GM18870 (cell line): ENCODE data around the gene TRPM5.
"Not testable (repeated sequence)": the region's sequence is repeated elsewhere in the genome, so short reads cannot be mapped to it uniquely, and the experiment has no call there.

ENCODE experiments used
- ATAC-seq: cut with Tn5 transposase; IDR thresholded peaks from one replicate; pipeline ENCODE4 v1.9.1; 2021; ENCODE audit warnings: moderate library complexity; ENCODE audit not compliant: unreplicated experiment

The TRPM5 gene

DNA sequence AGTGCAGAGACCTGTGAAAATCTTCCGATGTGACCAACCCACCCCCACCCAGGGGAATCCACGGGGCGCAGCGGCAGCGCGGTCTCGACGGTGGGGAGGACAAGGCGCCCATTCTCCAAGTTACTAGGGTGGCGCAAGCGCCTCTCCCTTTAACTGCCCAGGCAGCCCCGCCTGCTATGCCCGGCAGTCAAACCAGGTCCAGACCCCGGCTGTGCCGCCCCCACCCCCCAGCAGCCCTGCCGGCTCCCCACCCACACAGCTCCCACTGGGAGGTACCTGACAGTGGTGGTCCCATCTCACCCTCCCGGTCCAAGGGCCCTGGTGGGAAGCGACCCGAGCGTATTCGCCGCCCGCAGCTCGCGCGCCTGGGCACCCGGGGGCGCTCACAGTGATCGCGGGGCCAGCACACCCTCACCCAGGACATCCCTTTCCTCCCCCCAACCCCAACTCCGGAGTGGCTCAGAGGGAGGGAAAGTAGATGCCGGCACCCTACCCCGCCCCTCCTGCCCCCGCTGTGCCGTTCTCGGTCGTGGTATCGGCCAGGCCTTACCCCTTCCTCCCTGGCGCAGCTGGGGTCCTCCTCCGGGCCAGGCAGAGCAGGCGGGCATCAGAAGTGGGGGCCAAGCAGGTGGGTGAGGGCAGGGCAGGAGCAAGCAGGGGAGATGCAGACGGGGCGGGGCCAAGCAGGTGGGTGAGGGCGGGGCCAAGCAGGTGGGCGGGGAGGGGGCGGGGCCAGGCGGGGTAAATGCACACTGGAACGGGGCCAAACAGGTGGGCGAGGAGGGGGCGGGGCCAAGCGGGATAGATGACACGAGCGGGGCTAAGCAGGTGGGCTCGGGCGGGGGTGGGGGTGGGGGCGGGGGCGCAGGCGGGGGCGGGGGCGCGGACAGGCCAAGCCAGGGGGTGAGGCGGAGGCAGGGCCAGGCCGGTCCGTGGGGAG is at the start of gene TRPM5:
Gene TRPM5 (minus strand): TSS at position 634 of the 940 bp plus-strand sequence. CDS start 21,478 bp downstream, outside the sequence.
- no peak for ATAC-seq

GRCh38 chr11:2489083-2489482 is 44.8 kb upstream of the TRPM5 start:
- no peak for ATAC-seq

- no peak for ATAC-seq
Observed at GRCh38 chr11:2488004-2488403, 43.7 kb upstream of the TRPM5 start.

GRCh38 chr11:2484576-2485125 is 40.3 kb upstream of the TRPM5 start:
- ATAC-seq, result no peak

DNA sequence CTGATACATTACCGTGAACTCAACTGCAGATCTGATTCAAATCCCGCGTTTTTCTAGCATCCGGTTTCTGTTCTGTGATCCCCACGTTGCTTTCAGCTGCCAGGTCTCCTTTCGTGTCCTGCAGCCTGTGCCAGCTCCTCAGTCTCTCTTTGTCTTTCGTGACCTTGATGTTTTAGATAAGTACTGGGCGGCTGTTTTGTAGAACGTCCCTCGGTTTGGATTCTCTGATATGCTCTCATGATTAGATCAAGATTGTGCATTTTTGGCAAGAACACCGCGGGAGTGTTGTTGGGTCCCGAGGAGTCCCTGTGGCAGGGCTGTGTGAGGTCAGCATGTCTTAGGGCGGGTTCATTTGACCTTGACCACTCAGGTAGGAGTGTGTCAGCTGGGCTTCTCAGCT is 39.1 kb upstream of the TRPM5 start:
- no peak for ATAC-seq

DNA sequence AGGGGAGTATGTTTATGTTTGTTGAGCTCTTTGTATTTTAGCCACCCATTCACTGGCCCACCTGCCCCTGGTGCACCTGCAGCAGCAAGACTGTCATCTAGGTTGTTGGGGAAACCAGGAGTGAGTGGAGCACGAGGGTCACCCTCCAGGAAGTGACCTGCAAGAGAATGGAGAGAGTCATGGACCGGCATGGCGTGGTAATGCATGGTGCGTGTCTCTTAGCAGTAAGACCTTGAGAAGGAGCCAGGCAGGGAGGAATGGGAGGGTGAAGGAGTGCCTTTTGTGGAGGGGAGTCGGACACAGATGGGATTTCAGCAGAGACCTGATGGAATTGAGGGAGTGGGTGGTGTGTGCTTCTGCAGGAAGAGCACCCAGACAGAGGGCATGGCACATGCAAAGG is 38.4 kb upstream of the TRPM5 start:
- no peak for ATAC-seq

GRCh38 chr11:2482204-2482603 is 37.9 kb upstream of the TRPM5 start:
- ATAC-seq, result no peak

- no peak for ATAC-seq
Observed at GRCh38 chr11:2481253-2481652, 36.9 kb upstream of the TRPM5 start.

DNA sequence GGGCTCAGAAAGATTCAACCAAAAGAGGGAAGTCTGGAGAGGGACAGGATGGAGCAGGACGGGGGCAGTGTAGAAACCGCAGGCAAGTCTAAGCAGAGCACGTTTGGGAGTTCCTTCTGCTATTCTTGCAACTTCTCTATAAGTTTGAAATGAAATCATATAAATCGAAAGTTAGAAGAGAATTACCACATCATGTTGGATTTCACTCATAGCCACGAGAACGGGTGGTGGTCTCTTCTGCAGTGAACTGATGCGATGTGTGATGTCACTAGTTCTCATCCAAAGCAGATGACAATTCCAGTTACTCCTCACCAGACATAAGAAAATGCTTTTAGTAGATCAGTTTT is 36.5 kb upstream of the TRPM5 start:
- no peak for ATAC-seq

GRCh38 chr11:2480067-2480873 is 36.0 kb upstream of the TRPM5 start:
- not testable (repeated sequence) for ATAC-seq

DNA sequence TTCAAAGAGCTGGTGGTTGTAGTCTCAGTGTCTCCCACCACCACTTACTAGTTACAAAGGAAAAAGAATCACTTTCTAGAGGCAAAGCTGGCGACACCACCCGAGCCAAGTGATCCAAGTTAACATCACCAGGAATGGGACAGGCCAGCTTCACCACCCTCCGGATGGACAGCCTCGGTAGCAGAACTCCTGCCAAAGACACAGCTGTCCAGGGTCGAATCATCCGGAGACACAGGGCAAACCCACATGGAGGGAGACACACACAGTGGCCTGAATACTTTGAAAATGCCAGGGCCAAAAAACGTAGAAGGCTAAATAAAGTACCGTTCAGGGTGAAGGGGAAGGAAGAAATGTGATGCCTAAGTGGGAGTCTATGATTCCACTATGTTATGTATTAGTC is 33.6 kb upstream of the TRPM5 start:
- no peak for ATAC-seq

DNA sequence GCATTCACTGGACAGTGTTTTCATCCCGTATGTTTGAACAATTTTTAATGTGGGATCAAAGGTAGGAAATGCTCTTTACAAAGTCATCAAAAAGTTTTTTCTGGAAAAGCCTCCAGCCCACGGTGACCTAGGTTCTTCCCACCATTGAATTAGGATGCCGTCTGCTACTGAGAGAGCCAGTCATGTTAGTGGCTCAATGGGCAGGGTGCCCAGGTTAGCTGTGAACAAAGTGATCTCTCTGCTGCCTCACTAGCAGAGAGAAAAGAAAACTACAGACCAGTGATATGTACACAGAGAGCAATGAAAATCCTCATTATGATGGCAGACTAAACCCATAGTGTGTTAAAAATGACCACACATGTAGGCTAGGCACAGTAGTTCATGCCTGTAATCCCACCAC is 32.9 kb upstream of the TRPM5 start:
- ATAC-seq, result no peak

DNA sequence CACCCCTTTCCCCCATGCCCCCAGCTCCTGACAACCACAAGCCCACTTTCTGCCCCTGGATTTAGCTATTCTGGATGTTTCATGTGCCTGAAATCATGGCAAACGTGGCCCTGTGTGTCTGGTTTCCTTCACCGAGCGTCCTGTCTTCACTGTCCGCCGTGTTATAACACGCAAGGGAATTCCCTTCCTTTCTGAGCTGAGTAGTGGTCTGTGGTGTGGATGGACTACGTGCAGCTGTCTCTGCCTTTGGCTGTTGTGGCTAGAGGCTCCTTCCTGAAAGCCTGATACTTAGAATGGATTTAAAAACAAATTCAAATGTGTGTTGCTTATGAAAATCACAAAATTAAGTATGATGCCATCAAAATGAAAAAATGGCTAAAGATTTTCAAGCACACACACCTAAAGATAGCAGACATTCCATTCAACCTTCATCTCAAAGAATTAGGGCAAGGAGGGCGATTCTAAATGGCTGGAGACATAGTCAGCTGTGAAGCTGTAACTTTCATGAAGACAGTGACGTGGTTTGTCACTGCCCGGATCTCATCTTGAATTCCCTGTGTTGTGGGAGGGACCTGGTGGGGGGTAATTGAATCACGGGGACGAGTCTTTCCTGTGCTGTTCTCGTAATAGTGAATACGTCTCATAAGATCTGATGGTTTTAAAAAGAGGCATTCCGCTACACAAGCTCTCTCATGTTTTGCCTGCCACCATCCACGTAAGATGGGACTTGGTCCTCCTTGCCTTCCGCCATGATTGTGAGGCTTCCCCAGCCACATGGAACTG is 31.0 kb upstream of the TRPM5 start:
- ATAC-seq, result no peak

DNA sequence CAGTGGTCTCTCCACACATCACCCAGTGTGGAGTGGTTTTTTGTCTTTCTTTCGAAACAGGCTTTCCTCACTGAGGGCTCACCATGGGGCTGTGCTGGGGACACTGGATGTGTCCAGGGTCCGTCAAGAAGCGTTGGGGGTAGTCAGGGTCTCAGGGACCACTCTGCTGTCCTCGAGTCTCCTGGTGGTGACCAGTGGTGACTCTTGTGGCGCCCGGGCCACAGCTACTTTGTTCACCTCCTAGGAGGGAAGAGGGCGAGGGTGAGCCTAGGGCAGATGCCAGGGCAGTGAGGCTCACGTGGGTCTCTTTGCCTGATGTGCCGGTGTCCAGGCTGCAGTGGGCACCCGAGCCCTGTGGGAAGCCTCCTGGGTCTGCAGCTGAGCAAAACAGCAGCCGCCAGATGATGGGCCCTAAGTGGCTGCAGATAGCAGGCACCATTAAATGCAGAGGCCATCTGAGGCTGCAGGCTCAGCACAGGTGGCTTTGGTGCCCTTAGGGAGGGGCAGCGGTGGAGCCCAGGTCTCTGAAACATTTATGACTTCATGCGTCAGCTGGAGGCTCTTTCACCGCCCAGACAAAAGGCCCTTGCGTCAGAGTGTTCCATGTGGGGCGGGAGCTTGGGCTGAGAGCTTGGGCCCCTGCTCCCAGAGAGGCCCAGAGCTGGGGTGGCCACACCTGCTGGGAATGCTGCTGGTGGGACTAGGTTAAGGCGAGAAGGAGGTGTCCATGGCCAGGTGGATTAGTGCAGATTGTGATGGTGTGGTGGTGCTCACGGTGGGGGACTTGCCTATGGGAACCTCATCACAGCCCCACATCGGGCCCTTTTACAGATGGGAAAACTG is 30.0 kb upstream of the TRPM5 start:
- no peak for ATAC-seq

DNA sequence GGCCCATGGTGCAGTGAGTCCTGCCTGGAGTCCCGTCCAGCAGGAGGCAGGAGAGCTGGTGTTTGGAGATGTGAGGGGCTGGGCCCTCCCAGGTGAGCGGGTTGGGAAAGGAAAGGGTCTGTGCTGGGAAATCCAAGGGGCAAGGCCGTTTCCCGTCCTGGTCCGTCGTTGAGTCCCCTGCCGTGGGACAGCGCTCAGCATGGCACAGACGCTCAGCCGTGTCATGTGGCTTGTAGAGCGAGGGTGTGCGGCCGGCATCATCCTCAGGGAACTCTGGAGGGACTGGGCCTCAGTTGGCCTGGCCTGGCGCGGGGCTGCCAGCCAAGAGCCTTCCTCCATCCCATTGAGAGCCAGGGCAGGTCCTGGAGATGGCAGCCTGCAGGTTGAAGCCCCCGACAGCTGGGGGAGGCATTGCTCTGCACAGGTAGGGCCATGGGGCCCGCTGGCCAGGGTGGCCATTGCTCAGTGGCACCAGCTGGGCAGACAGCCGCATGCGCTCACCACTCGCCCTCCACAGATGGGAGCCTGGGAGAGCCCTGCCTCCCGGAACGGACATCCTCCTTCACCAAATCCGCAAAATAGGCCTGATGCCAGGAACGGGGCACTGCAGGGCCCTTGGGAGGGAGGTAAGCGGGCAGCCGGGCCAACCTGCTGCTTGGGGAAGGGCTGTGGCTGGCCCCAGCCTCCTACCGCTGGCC is 29.2 kb upstream of the TRPM5 start:
- no peak for ATAC-seq

- no peak for ATAC-seq
Observed at GRCh38 chr11:2472428-2473186, 28.3 kb upstream of the TRPM5 start.

DNA sequence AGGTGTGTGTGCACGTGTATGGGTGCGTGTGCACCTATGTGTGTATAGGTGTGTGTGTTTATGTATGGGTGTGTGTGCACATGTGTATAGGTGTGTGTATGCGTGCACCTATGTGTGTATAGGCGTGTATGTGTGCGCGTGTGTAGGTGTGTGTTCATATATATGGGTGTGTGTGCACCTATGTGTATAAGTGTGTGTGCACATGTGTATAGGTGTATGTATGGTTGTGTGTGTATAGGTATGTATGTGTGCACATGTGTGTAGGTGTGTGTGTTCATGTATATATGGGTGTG is 27.4 kb upstream of the TRPM5 start:
- ATAC-seq, result no peak

DNA sequence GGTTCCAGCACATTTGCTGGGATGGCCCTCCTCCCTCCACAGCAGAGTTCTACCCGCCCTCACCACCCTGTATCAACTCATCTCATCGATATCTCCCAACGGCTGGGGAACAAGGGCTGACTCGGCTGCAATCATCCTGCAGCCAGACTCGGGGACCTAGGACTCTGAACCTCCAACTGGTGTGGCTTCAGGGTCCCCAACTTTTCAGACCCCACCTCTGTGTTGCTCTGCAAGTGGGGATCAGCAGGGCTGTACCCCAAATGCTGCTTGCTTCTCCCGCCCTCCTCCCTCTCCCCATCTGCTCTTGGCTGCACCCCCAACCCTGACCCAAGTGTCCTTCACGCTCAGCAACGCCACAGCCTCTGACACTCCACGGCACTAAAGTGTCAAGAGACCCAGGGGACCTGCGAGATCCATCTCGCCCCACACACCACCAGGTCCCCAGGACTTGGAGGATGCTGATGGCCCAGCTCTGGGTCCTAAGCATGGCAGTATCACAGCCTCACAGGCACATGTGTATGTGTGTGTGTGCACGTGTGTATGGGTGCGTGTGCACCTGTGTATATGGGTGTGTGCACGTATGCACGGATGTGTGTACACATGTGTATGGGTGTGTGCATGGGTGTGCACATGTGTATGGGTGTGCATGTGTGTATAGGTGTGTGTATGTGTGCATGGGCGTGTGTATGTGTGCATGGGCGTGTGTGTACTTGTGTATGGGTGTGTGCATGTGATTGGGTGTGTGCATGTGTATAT is 26.9 kb upstream of the TRPM5 start:
- ATAC-seq, result no peak
